Effector memory CD4-positive, alpha-beta T cell (primary cell): ENCODE data around the gene CXorf38.

ENCODE experiments used
- DNase-seq, 3 donors: peaks; one replicate each; pipeline ENCODE4 v3.0.0-alpha.2; 2020
- H3K27ac ChIP-seq: 2 replicates; pipeline ENCODE4 v1.7.0; 2013; ENCODE audit warnings: mild to moderate bottlenecking, low read length, moderate library complexity; ENCODE audit not compliant: insufficient read depth, poor library complexity, severe bottlenecking
- H3K27me3 ChIP-seq: replicated peaks from 2 replicates; pipeline ENCODE4 v1.7.0; 2013; ENCODE audit warnings: mild to moderate bottlenecking, low read length; ENCODE audit not compliant: insufficient read depth, control insufficient read depth, poor library complexity, severe bottlenecking
- H3K36me3 ChIP-seq: 2 replicates; pipeline ENCODE4 v1.7.0; 2013; ENCODE audit warnings: mild to moderate bottlenecking, low read length, moderate library complexity; ENCODE audit not compliant: control insufficient read depth, insufficient read depth
- H3K4me1 ChIP-seq: 2 replicates; pipeline ENCODE4 v1.7.0; 2013; ENCODE audit warnings: low read length, mild to moderate bottlenecking; ENCODE audit not compliant: control insufficient read depth, insufficient read depth, poor library complexity, severe bottlenecking
- H3K4me3 ChIP-seq: 2 replicates; pipeline ENCODE4 v1.7.0; 2013; ENCODE audit warnings: low read length, low read depth, mild to moderate bottlenecking; ENCODE audit not compliant: insufficient read depth, poor library complexity, severe bottlenecking
- H3K9me3 ChIP-seq: 2 replicates; pipeline ENCODE4 v1.7.0; 2013; ENCODE audit warnings: mild to moderate bottlenecking, low read length, moderate library complexity; ENCODE audit not compliant: control insufficient read depth

Gene CXorf38

GRCh38 chrX:40637687-40638086 lies 9.7 kb downstream of the CXorf38 start:
- Histone ChIP-seq H3K4me1 (no peaks in the 10 kb centered on the region), H3K27ac (no peak overlapping the region), H3K36me3 (peaks cover 63% of the 10 kb centered on the region), H3K27me3 (no peaks in the 10 kb centered on the region), H3K4me3 (no peak overlapping the region), H3K9me3 (no peaks in the 10 kb centered on the region)
- DNase-seq: no peak

- Histone ChIP-seq H3K4me1 (no peaks in the 10 kb centered on the region), H3K27me3 (no peaks in the 10 kb centered on the region), H3K9me3 (no peaks in the 10 kb centered on the region), H3K36me3 (peaks cover 82% of the 10 kb centered on the region), H3K4me3 (no peak overlapping the region), H3K27ac (no peak overlapping the region)
- DNase-seq: no peak
Observed at GRCh38 chrX:40632199-40632598, 15.2 kb downstream of the CXorf38 start.

- H3K36me3 ChIP-seq: peaks cover 46% of the 10 kb centered on the region
- no peaks in the 10 kb centered on the region for H3K9me3 ChIP-seq
- H3K27me3 ChIP-seq: no peaks in the 10 kb centered on the region
- no peak for DNase-seq
- H3K4me3 ChIP-seq: no peak overlapping the region
- no peak overlapping the region for H3K27ac ChIP-seq
- no peaks in the 10 kb centered on the region for H3K4me1 ChIP-seq
Observed at GRCh38 chrX:40628506-40628905, 18.9 kb downstream of the CXorf38 start.

GRCh38 chrX:40625294-40625693 lies 22.1 kb downstream of the CXorf38 start:
- Histone ChIP-seq H3K4me3 (no peak overlapping the region), H3K27me3 (no peaks in the 10 kb centered on the region), H3K36me3 (peaks cover 24% of the 10 kb centered on the region), H3K27ac (no peak overlapping the region), H3K4me1 (no peaks in the 10 kb centered on the region), H3K9me3 (no peaks in the 10 kb centered on the region)
- no peak for DNase-seq

- no peak overlapping the region for H3K27ac ChIP-seq
Observed at GRCh38 chrX:40623665-40624064, 23.7 kb downstream of the CXorf38 start.

GRCh38 chrX:40623139-40623536 lies 24.2 kb downstream of the CXorf38 start, which contains the start of gene MPC1L:
MPC1L (plus strand) TSS chrX:40623428; CDS start chrX:40623566, 138 bp downstream.
- no peaks in the 10 kb centered on the region for H3K4me1 ChIP-seq
- no peaks in the 10 kb centered on the region for H3K27me3 ChIP-seq
- H3K9me3 ChIP-seq: no peaks in the 10 kb centered on the region
- no peak within 1 kb of the TSS for H3K4me3 ChIP-seq
- H3K36me3 ChIP-seq: peaks cover 5% of the 10 kb centered on the region
- no peak within 1 kb of the TSS for H3K27ac ChIP-seq
- no peak for DNase-seq

More at GRCh38 chrX:40623665-40624064, 23.7 kb downstream of the CXorf38 start:
- peaks cover 8% of the 10 kb centered on the region for H3K36me3 ChIP-seq
- no peak for DNase-seq
- no peaks in the 10 kb centered on the region for H3K9me3 ChIP-seq
- no peaks in the 10 kb centered on the region for H3K4me1 ChIP-seq
- no peaks in the 10 kb centered on the region for H3K27me3 ChIP-seq
- no peak overlapping the region for H3K4me3 ChIP-seq

- Histone ChIP-seq H3K9me3 (no peaks in the 10 kb centered on the region), H3K27ac (no peak overlapping the region)
Observed at GRCh38 chrX:40622479-40623138, 24.8 kb downstream of the CXorf38 start.

GRCh38 chrX:40617566-40617965 lies 29.8 kb downstream of the CXorf38 start:
- Histone ChIP-seq H3K9me3 (no peaks in the 10 kb centered on the region), H3K36me3 (no peaks in the 10 kb centered on the region), H3K4me3 (no peak overlapping the region), H3K27me3 (no peaks in the 10 kb centered on the region), H3K27ac (no peak overlapping the region), H3K4me1 (no peaks in the 10 kb centered on the region)
- DNase-seq: no peak

More at GRCh38 chrX:40622479-40623138, 24.8 kb downstream of the CXorf38 start:
- H3K36me3 ChIP-seq: no peaks in the 10 kb centered on the region
- DNase-seq: no peak
- H3K4me3 ChIP-seq: no peak overlapping the region
- H3K4me1 ChIP-seq: no peaks in the 10 kb centered on the region
- H3K27me3 ChIP-seq: no peaks in the 10 kb centered on the region

- no peaks in the 10 kb centered on the region for H3K36me3 ChIP-seq
- H3K27me3 ChIP-seq: no peaks in the 10 kb centered on the region
- no peak for DNase-seq
- no peaks in the 10 kb centered on the region for H3K9me3 ChIP-seq
- no peak overlapping the region for H3K27ac ChIP-seq
- H3K4me1 ChIP-seq: no peaks in the 10 kb centered on the region
- no peak overlapping the region for H3K4me3 ChIP-seq
Observed at GRCh38 chrX:40615976-40616375, 31.4 kb downstream of the CXorf38 start.

- H3K36me3 ChIP-seq: no peaks in the 10 kb centered on the region
- no peak overlapping the region for H3K4me3 ChIP-seq
- no peak overlapping the region for H3K27ac ChIP-seq
- no peaks in the 10 kb centered on the region for H3K9me3 ChIP-seq
- no peak for DNase-seq
- H3K27me3 ChIP-seq: no peaks in the 10 kb centered on the region
- no peaks in the 10 kb centered on the region for H3K4me1 ChIP-seq
Observed at GRCh38 chrX:40612511-40612910, 34.9 kb downstream of the CXorf38 start.
